ENCODE measurements around the gene MRPS24.

Gene MRPS24

GRCh38 chr7:43880596-43880995 lies 11.3 kb upstream of the MRPS24 start:
- TF ChIP-seq CTCF (IDR thresholded peaks at IDR 0.05), result no peak
- Mint-ChIP-seq H3K9me3 (no peaks in the 10 kb centered on the region), H3K36me3 (ENCODE audit: low read depth) (peaks cover 57% of the 10 kb centered on the region), H3K27ac (no peak overlapping the region), H3K4me3 (no peak overlapping the region), H3K27me3 (ENCODE audit: low read depth, poor library complexity) (no peaks in the 10 kb centered on the region), H3K4me1 (no peaks in the 10 kb centered on the region)
- no peak for DNase-seq

- Mint-ChIP-seq H3K27me3 (ENCODE audit: low read depth, poor library complexity) (no peaks in the 10 kb centered on the region), H3K4me1 (no peaks in the 10 kb centered on the region), H3K9me3 (no peaks in the 10 kb centered on the region), H3K36me3 (ENCODE audit: low read depth) (peaks cover 57% of the 10 kb centered on the region), H3K27ac (peak overlapping the region; percentile 87), H3K4me3 (no peak overlapping the region)
- TF ChIP-seq CTCF (IDR thresholded peaks at IDR 0.05), result no peak
- no peak for DNase-seq
These were observed 10.2 kb upstream of the MRPS24 start for GRCh38 chr7:43879477-43879876.

GRCh38 chr7:43878867-43879266 lies 9.6 kb upstream of the MRPS24 start:
- Mint-ChIP-seq H3K27ac (peak overlapping the region; percentile 87), H3K4me1 (no peaks in the 10 kb centered on the region), H3K36me3 (ENCODE audit: low read depth) (peaks cover 53% of the 10 kb centered on the region), H3K27me3 (ENCODE audit: low read depth, poor library complexity) (no peaks in the 10 kb centered on the region), H3K4me3 (no peak overlapping the region), H3K9me3 (no peaks in the 10 kb centered on the region)
- TF ChIP-seq CTCF (IDR thresholded peaks at IDR 0.05), result no peak
- no peak for DNase-seq

- DNase-seq, result no peak
- Mint-ChIP-seq H3K36me3 (ENCODE audit: low read depth) (peaks cover 48% of the 10 kb centered on the region), H3K4me3 (no peak overlapping the region), H3K9me3 (no peaks in the 10 kb centered on the region), H3K27me3 (ENCODE audit: low read depth, poor library complexity) (no peaks in the 10 kb centered on the region), H3K4me1 (no peaks in the 10 kb centered on the region), H3K27ac (no peak overlapping the region)
- no peak for TF ChIP-seq CTCF (IDR thresholded peaks at IDR 0.05)
These were observed 8.9 kb upstream of the MRPS24 start for GRCh38 chr7:43877968-43878864.

GRCh38 chr7:43876976-43877745 lies 7.8 kb upstream of the MRPS24 start:
- TF ChIP-seq CTCF (IDR thresholded peaks at IDR 0.05), result no peak
- Mint-ChIP-seq H3K4me1 (peaks cover 8% of the 10 kb centered on the region), H3K36me3 (ENCODE audit: low read depth) (peaks cover 43% of the 10 kb centered on the region), H3K4me3 (no peak overlapping the region), H3K27ac (no peak overlapping the region), H3K9me3 (no peaks in the 10 kb centered on the region), H3K27me3 (ENCODE audit: low read depth, poor library complexity) (no peaks in the 10 kb centered on the region)
- no peak for DNase-seq
